Activated gamma-delta T cell treated with Interleukin-2 at 50 U/mL for 16 hours (primary cell): ENCODE results near the gene ITGB3BP.
A peak's percentile ranks its signal among the peaks of the same experiment; 100 is the strongest.
"Not testable (repeated sequence)": the region's sequence is repeated elsewhere in the genome, so short reads cannot be mapped to it uniquely, and the experiment has no call there.

Source experiments
- DNase-seq: peaks from one replicate; pipeline ENCODE4 v3.0.0-alpha.2; 2020

Gene ITGB3BP

GRCh38 chr1:63522891-63523728 is at the start of gene ITGB3BP, which contains the start of gene EFCAB7:
Gene ITGB3BP (minus strand): TSS chr1:63523225. CDS start chr1:63523133, 92 bp downstream.
Gene EFCAB7 (plus strand): TSS chr1:63523525. CDS start chr1:63525573, 2,048 bp downstream.
- DNase-seq: peak; percentile 73

- not testable (repeated sequence) for DNase-seq
These were observed 49.7 kb upstream of the ITGB3BP start for GRCh38 chr1:63572686-63573085.

- DNase-seq: no peak
These were observed 46.8 kb upstream of the ITGB3BP start for GRCh38 chr1:63569640-63570316.

- no peak for DNase-seq
These were observed 46.0 kb upstream of the ITGB3BP start for GRCh38 chr1:63569068-63569467.

- DNase-seq: no peak
These were observed 40.7 kb upstream of the ITGB3BP start for GRCh38 chr1:63563745-63564144.

- DNase-seq: no peak
These were observed 36.3 kb upstream of the ITGB3BP start for GRCh38 chr1:63559357-63559756.

GRCh38 chr1:63557365-63557987 is 34.5 kb upstream of the ITGB3BP start:
- DNase-seq: no peak

- DNase-seq: no peak
These were observed 32.5 kb upstream of the ITGB3BP start for GRCh38 chr1:63555480-63555879.

GRCh38 chr1:63548877-63549276 is 25.9 kb upstream of the ITGB3BP start:
- no peak for DNase-seq

GRCh38 chr1:63548303-63548702 is 25.3 kb upstream of the ITGB3BP start:
- DNase-seq: no peak

GRCh38 chr1:63547621-63548294 is 24.7 kb upstream of the ITGB3BP start:
- no peak for DNase-seq

GRCh38 chr1:63545780-63546179 is 22.8 kb upstream of the ITGB3BP start:
- DNase-seq: no peak

GRCh38 chr1:63537940-63538339 is 14.9 kb upstream of the ITGB3BP start:
- no peak for DNase-seq

- DNase-seq: no peak
These were observed 14.0 kb upstream of the ITGB3BP start for GRCh38 chr1:63537006-63537405.

- no peak for DNase-seq
These were observed 11.4 kb upstream of the ITGB3BP start for GRCh38 chr1:63534406-63534805.

- no peak for DNase-seq
These were observed 10.9 kb upstream of the ITGB3BP start for GRCh38 chr1:63533931-63534330.

- DNase-seq: no peak
These were observed 9.7 kb upstream of the ITGB3BP start for GRCh38 chr1:63532727-63533126.

GRCh38 chr1:63524201-63524600 is 1.2 kb upstream of the ITGB3BP start:
- no peak for DNase-seq

- DNase-seq: no peak
These were observed 713 bp upstream of the ITGB3BP start for GRCh38 chr1:63523738-63524137.

GRCh38 chr1:63516629-63517028 is 6.4 kb downstream of the ITGB3BP start:
- no peak for DNase-seq

- DNase-seq: no peak
These were observed 10.4 kb downstream of the ITGB3BP start for GRCh38 chr1:63512584-63512983.

- no peak for DNase-seq
These were observed 13.3 kb downstream of the ITGB3BP start for GRCh38 chr1:63509718-63510117.

GRCh38 chr1:63506782-63507181 is 16.2 kb downstream of the ITGB3BP start:
- DNase-seq: no peak
